PC-9 (cell line): Measurements from ENCODE around the gene COX11. TPM values are rescaled to one million over a fixed set of nuclear protein-coding genes. Genes with fewer than 3 reads are reported as not detected.

Experiments
- BruUV-seq: library from RNA; stranded (reverse); fragments of 400-500 nt; replicated peaks from 2 replicates; lab custom pipeline; 2021; lab: Mats Ljungman, UMichigan
- CTCF ChIA-PET: fragments of 300-600 bp; sonication (Branson Sonifier 250); formaldehyde crosslinking; loops from one replicate; lab custom pipeline; 2022; ENCODE audit warnings: antibody characterized with exemption; lab: Charles Lee
- POLR2A ChIA-PET: fragments of 300-600 bp; sonication (Branson Sonifier 250); formaldehyde crosslinking; loops from one replicate; lab custom pipeline; 2022; ENCODE audit warnings: antibody characterized with exemption; ENCODE audit not compliant: unreplicated experiment; lab: Charles Lee
- DNase-seq, 2 experiments: peaks; one replicate each; pipeline versions ENCODE4 v3.0.0 to v3.0.0-alpha.2; 2015 to 2022; ENCODE audit warnings: mixed read lengths in 1 of 2
- H2AFZ ChIP-seq: fragments of 200-600 bp; sonication (generic); 2 replicates; pipeline ENCODE4 v1.8.1; 2017; ENCODE audit warnings: antibody characterized with exemption
- H3F3A ChIP-seq: fragments of 200-600 bp; sonication (generic); 2 replicates; pipeline ENCODE4 v1.8.1; 2017; ENCODE audit warnings: antibody characterized with exemption, mild to moderate bottlenecking, low read depth; ENCODE audit not compliant: insufficient read depth
- H3K27ac ChIP-seq: fragments of 200-600 bp; sonication (generic); 2 replicates; pipeline ENCODE4 v1.6.1; 2016; ENCODE audit warnings: mixed run types
- H3K27me3 ChIP-seq: fragments of 200-600 bp; sonication (generic); 2 replicates; pipeline ENCODE4 v1.6.1; 2016; ENCODE audit warnings: low read depth, mixed run types; ENCODE audit not compliant: insufficient read depth
- H3K36me3 ChIP-seq: fragments of 200-600 bp; sonication (generic); 2 replicates; pipeline ENCODE4 v1.6.1; 2016; ENCODE audit warnings: low read depth, mixed run types
- H3K4me1 ChIP-seq: fragments of 200-600 bp; sonication (generic); replicated peaks from 2 replicates; pipeline ENCODE4 v1.6.1; 2016; ENCODE audit warnings: mixed run types; ENCODE audit not compliant: insufficient read depth
- H3K4me2 ChIP-seq: fragments of 200-600 bp; sonication (generic); 2 replicates; pipeline ENCODE4 v1.6.1; 2017; ENCODE audit warnings: mixed run types
- H3K4me3 ChIP-seq: fragments of 200-600 bp; sonication (generic); 2 replicates; pipeline ENCODE4 v1.6.1; 2016; ENCODE audit warnings: mixed run types
- H3K79me2 ChIP-seq: fragments of 200-600 bp; sonication (generic); 2 replicates; pipeline ENCODE4 v1.6.1; 2017; ENCODE audit warnings: low read depth, mixed run types
- H3K9me2 ChIP-seq: fragments of 200-600 bp; sonication (generic); 2 replicates; pipeline ENCODE4 v1.8.1; 2017; ENCODE audit warnings: mild to moderate bottlenecking; ENCODE audit not compliant: insufficient read depth
- H3K9me3 ChIP-seq: fragments of 200-600 bp; sonication (generic); 2 replicates; pipeline ENCODE4 v1.8.1; 2016; ENCODE audit warnings: low read depth; ENCODE audit not compliant: insufficient read depth
- H4K20me1 ChIP-seq: fragments of 200-600 bp; sonication (generic); 2 replicates; pipeline ENCODE4 v1.8.1; 2017; ENCODE audit not compliant: insufficient read depth
- CTCF ChIP-seq: fragments of 200-600 bp; sonication (generic); conservative IDR thresholded peaks from 2 replicates; pipeline ENCODE4 v1.6.1; 2017; ENCODE audit warnings: mixed run types, antibody characterized with exemption, mild to moderate bottlenecking, moderate library complexity
- EZH2 ChIP-seq: fragments of 200-600 bp; sonication (generic); IDR thresholded peaks from 2 replicates; pipeline ENCODE4 v1.8.0; 2017; ENCODE audit warnings: antibody characterized with exemption, low read depth
- intact Hi-C: fragments of 100-400 bp; cut with micrococcal nuclease; formaldehyde crosslinking; loops from one replicate; pipeline ENCODE4 v1.10.0; 2022; ENCODE audit not compliant: unreplicated experiment
- total RNA-seq: library from RNA; stranded (reverse); gene quantifications from 2 replicates; pipeline ENCODE4 v1.2.3, GENCODE V29; 2021

The COX11 gene
- total RNA-seq, 1 experiment from 2014 or later: 58.2 TPM

- peak overlapping the region; percentile 63 for H3K27ac ChIP-seq
- H4K20me1 ChIP-seq: no peaks in the 10 kb centered on the region
- peak; percentile 70 to 90 for DNase-seq
- peaks cover 28% of the 10 kb centered on the region for H3F3A ChIP-seq
- peaks cover 29% of the 10 kb centered on the region for H3K4me1 ChIP-seq
- H3K79me2 ChIP-seq: no peaks in the 10 kb centered on the region
- H3K9me3 ChIP-seq: no peaks in the 10 kb centered on the region; the same call in 1 of the 2 replicates
- no peaks in the 10 kb centered on the region for H3K27me3 ChIP-seq
- no peaks in the 10 kb centered on the region for H3K9me2 ChIP-seq
- TF ChIP-seq EZH2: no peak
- TF ChIP-seq CTCF: no peak
- H2AFZ ChIP-seq: no peak overlapping the region
- BruUV-seq: no TSS peak
- CTCF ChIA-PET: no interaction called here
- H3K4me2 ChIP-seq: no peak overlapping the region; the same call in 1 of the 2 replicates
- POLR2A ChIA-PET: no interaction called here
- H3K36me3 ChIP-seq: peaks cover 62% of the 10 kb centered on the region
- intact Hi-C loops: no loop called here
- H3K4me3 ChIP-seq: no peak overlapping the region
These were observed 20.1 kb downstream of the COX11 start for GRCh38 chr17:54948380-54948779.

GRCh38 chr17:54947396-54947795 lies 21.1 kb downstream of the COX11 start:
- Histone ChIP-seq H3K36me3 (peaks cover 55% of the 10 kb centered on the region), H3K4me3 (no peak overlapping the region), H3K79me2 (no peaks in the 10 kb centered on the region), H4K20me1 (no peaks in the 10 kb centered on the region), H3K4me2 (peak overlapping the region; percentile 29), H3K9me3 (no peaks in the 10 kb centered on the region; the same call in 1 of the 2 replicates), H3K27ac (peak overlapping the region; percentile 63), H3K9me2 (no peaks in the 10 kb centered on the region), H3F3A (peaks cover 28% of the 10 kb centered on the region), H3K27me3 (no peaks in the 10 kb centered on the region), H3K4me1 (peaks cover 29% of the 10 kb centered on the region), H2AFZ (no peak overlapping the region)
- intact Hi-C loops: no loop called here
- no peak for DNase-seq
- no peak for TF ChIP-seq CTCF
- no peak for TF ChIP-seq EZH2
- ChIA-PET POLR2A (no interaction called here), CTCF (no interaction called here)
- BruUV-seq: no TSS peak

DNA sequence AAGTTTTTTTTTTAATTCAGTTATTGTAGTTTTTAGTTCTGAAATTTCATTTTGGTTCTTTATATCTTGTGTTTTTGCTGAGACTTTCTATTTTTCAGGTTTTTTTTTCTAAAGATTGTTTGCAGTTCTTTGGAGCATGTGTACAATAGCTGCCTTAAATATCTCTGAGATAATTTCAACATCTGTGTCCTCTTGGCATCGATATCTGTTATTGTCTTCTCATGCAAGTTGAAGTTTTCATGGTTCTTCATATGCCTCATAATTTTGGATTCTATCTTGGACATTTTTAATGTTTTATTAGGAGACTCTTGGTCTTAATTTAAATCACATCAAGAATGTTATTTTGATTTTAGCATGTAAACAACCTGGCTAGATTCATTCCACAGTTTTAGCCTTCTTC lies 22.8 kb downstream of the COX11 start:
- H2AFZ ChIP-seq: no peak overlapping the region
- no TSS peak for BruUV-seq
- POLR2A ChIA-PET: interaction anchor here (0.5 kb wide), 1 partner anchor 61 kb away, joined by 3 read pairs; no protein-coding TSS in a partner anchor

More for the DNA sequence above, 22.8 kb downstream of the COX11 start:
- H3K27ac ChIP-seq: no peak overlapping the region
- no peak overlapping the region for H3K4me2 ChIP-seq
- no peak overlapping the region for H3K4me3 ChIP-seq
- peaks cover 43% of the 10 kb centered on the region for H3K36me3 ChIP-seq
- H3F3A ChIP-seq: peaks cover 28% of the 10 kb centered on the region
- no peaks in the 10 kb centered on the region for H4K20me1 ChIP-seq
- no peak for TF ChIP-seq CTCF
- TF ChIP-seq EZH2: no peak
- intact Hi-C loops: no loop called here
- DNase-seq: no peak
- CTCF ChIA-PET: no interaction called here
- H3K4me1 ChIP-seq: peaks cover 29% of the 10 kb centered on the region
- no peaks in the 10 kb centered on the region for H3K9me2 ChIP-seq
- no peaks in the 10 kb centered on the region; the same call in 1 of the 2 replicates for H3K9me3 ChIP-seq
- H3K79me2 ChIP-seq: no peaks in the 10 kb centered on the region
- H3K27me3 ChIP-seq: no peaks in the 10 kb centered on the region
